HepG2 (cell line): ENCODE data around the gene TRIM42. TPM values are rescaled to one million over a fixed set of nuclear protein-coding genes. Genes with fewer than 3 reads are reported as not detected.

Experiments
- FOXP4 ChIP-seq: sonication (generic); formaldehyde crosslinking; IDR thresholded peaks from 2 replicates; pipeline ENCODE4 v1.4.0; 2020; ENCODE audit warnings: missing genetic modification reagents
- GLI4 ChIP-seq: sonication (generic); formaldehyde crosslinking; IDR thresholded peaks from 2 replicates; pipeline ENCODE4 v1.5.1; 2020; ENCODE audit warnings: missing genetic modification reagents, mild to moderate bottlenecking, moderate library complexity, borderline replicate concordance
- HNF1B ChIP-seq: sonication (generic); formaldehyde crosslinking; IDR thresholded peaks from 2 replicates; pipeline ENCODE4 v1.5.1; 2020; ENCODE audit warnings: mild to moderate bottlenecking, moderate library complexity, missing genetic modification reagents
- HNF4A ChIP-seq: sonication (generic); formaldehyde crosslinking; IDR thresholded peaks from 2 replicates; pipeline ENCODE4 v1.4.0; 2020; ENCODE audit warnings: missing genetic modification reagents
- KAT8 ChIP-seq: IDR thresholded peaks from 2 replicates; pipeline ENCODE4 v1.6.1; 2016; ENCODE audit warnings: missing genetic modification reagents, missing compliant biosample characterization
- MIXL1 ChIP-seq: IDR thresholded peaks from 2 replicates; pipeline ENCODE4 v1.6.1; 2016
- RAD21 ChIP-seq: fragments of 450-650 bp; formaldehyde crosslinking; IDR thresholded peaks from 2 replicates; pipeline ENCODE4 v1.5.0; 2020; ENCODE audit warnings: mild to moderate bottlenecking
- SALL1 ChIP-seq: sonication (generic); formaldehyde crosslinking; IDR thresholded peaks from 2 replicates; pipeline ENCODE4 v1.8.0; 2022; ENCODE audit warnings: mild to moderate bottlenecking, missing genetic modification reagents
- STAG1 ChIP-seq: sonication (generic); formaldehyde crosslinking; IDR thresholded peaks from 2 replicates; pipeline ENCODE4 v1.4.0; 2020; ENCODE audit warnings: missing genetic modification reagents
- TP53 ChIP-seq: sonication (generic); formaldehyde crosslinking; conservative IDR thresholded peaks from 2 replicates; pipeline ENCODE4 v1.4.0; 2020; ENCODE audit warnings: missing genetic modification reagents
- ZFYVE20 ChIP-seq: sonication (generic); formaldehyde crosslinking; IDR thresholded peaks from 2 replicates; pipeline ENCODE4 v1.8.0; 2023; ENCODE audit warnings: low read depth, mild to moderate bottlenecking, moderate library complexity, missing genetic modification reagents, borderline replicate concordance
- ZNF337 ChIP-seq: sonication (generic); formaldehyde crosslinking; IDR thresholded peaks from 2 replicates; pipeline ENCODE4 v1.5.1; 2020; ENCODE audit warnings: missing genetic modification reagents, low read depth, mild to moderate bottlenecking, borderline replicate concordance
- ZNF605 ChIP-seq: sonication (generic); formaldehyde crosslinking; IDR thresholded peaks from 2 replicates; pipeline ENCODE4 v1.8.0; 2022; ENCODE audit warnings: mild to moderate bottlenecking, missing genetic modification reagents
- ZNF646 ChIP-seq: sonication (generic); formaldehyde crosslinking; IDR thresholded peaks from 2 replicates; pipeline ENCODE4 v1.9.0; 2021; ENCODE audit warnings: mild to moderate bottlenecking, missing genetic modification reagents
- polyA plus RNA-seq, 8 experiments: library from polyadenylated mRNA; depleted of rRNA in 3 of 8; stranded (reverse) in 7 of 8; unstranded in 1 of 8; fragments of >200 nt; fragmentation: Illumina TruSeq in 4 of 8; extraction: Trizol in 4 of 8; gene quantifications; 2 replicates each; pipeline versions ENCODE4 v1.2.1 to v1.2.3, GENCODE V29; 2011 to 2016; ENCODE audit warnings: low read depth in 4 of 8, missing spikeins in 1 of 8, mixed read lengths in 1 of 8; ENCODE audit not compliant: insufficient read depth in 1 of 8
- total RNA-seq, 5 experiments: library from RNA; depleted of rRNA; stranded (reverse); fragments of >200 nt; fragmentation: Illumina TruSeq; extraction: Trizol; gene quantifications; 2 replicates each; pipeline ENCODE4 v1.2.3, GENCODE V29; 2016; ENCODE audit warnings: low read depth in 1 of 5
- TF ChIP-seq, protein P1 (sequence below): sonication (generic); formaldehyde crosslinking; IDR thresholded peaks from 2 replicates; pipeline ENCODE4 v1.5.0; 2020; ENCODE audit warnings: mild to moderate bottlenecking, missing genetic modification reagents, moderate library complexity

TRIM42 gene
- total and polyA plus RNA-seq, 2 of the 13 experiments (the other 11 are each of a cell fraction or from before 2014, with no cell fraction given): not detected

GRCh38 chr3:140736863-140737460 lies 59.1 kb downstream of the TRIM42 start (continued):
- TF ChIP-seq MIXL1 (CRISPR knock-in tag): 0 out of 2 replicates have a peak, but pooled peaks have one; percentile 42
- TF ChIP-seq KAT8 (CRISPR knock-in tag): no peak
- TF ChIP-seq, protein P1, sequence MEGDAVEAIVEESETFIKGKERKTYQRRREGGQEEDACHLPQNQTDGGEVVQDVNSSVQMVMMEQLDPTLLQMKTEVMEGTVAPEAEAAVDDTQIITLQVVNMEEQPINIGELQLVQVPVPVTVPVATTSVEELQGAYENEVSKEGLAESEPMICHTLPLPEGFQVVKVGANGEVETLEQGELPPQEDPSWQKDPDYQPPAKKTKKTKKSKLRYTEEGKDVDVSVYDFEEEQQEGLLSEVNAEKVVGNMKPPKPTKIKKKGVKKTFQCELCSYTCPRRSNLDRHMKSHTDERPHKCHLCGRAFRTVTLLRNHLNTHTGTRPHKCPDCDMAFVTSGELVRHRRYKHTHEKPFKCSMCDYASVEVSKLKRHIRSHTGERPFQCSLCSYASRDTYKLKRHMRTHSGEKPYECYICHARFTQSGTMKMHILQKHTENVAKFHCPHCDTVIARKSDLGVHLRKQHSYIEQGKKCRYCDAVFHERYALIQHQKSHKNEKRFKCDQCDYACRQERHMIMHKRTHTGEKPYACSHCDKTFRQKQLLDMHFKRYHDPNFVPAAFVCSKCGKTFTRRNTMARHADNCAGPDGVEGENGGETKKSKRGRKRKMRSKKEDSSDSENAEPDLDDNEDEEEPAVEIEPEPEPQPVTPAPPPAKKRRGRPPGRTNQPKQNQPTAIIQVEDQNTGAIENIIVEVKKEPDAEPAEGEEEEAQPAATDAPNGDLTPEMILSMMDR: peak; percentile 92
- TF ChIP-seq TP53 (CRISPR knock-in tag): no peak
- TF ChIP-seq ZNF646: no peak
- no peak for TF ChIP-seq ZNF337 (CRISPR knock-in tag)
- TF ChIP-seq GLI4 (CRISPR knock-in tag): no peak
- 0 out of 2 replicates have a peak, but pooled peaks have one; percentile 42 for TF ChIP-seq ZNF605 (CRISPR knock-in tag)
- TF ChIP-seq FOXP4: no peak
- TF ChIP-seq SALL1 (CRISPR knock-in tag): peak; percentile 22; the same call in 1 of the 2 replicates
- peak; percentile 95 for TF ChIP-seq RAD21 (CRISPR knock-in tag)
- peak; percentile 38; the same call in 1 of the 2 replicates for TF ChIP-seq HNF4A
- 0 out of 2 replicates have a peak, but pooled peaks have one; percentile 21 for TF ChIP-seq HNF1B (CRISPR knock-in tag)
- TF ChIP-seq STAG1: peak; percentile 98
- TF ChIP-seq ZFYVE20: no peak
